ENCODE results near the gene SNCAIP. TPM values are rescaled to one million over a fixed set of nuclear protein-coding genes. Genes with fewer than 3 reads are reported as not detected.
A peak's percentile ranks its signal among the peaks of the same experiment; 100 is the strongest.

SNCAIP gene
- total RNA-seq, 1 experiment from 2014 or later: not detected

- no peak for DNase-seq
- Histone ChIP-seq H3K27me3 (peaks cover 4% of the 10 kb centered on the region; the same call in 1 of the 2 replicates), H3K9me3 (no peaks in the 10 kb centered on the region), H3K4me3 (no peak overlapping the region), H3K36me3 (no peaks in the 10 kb centered on the region)
These were observed 133.0 kb downstream of the SNCAIP start for GRCh38 chr5:122445070-122445469.

- H3K27me3 ChIP-seq: 0 out of 2 replicates have a peak, but pooled peaks cover 2% of the 10 kb centered on the region
- no peaks in the 10 kb centered on the region for H3K9me3 ChIP-seq
- DNase-seq: no peak
- no peaks in the 10 kb centered on the region for H3K36me3 ChIP-seq
- H3K4me3 ChIP-seq: no peak overlapping the region
These were observed 135.0 kb downstream of the SNCAIP start for GRCh38 chr5:122447072-122447471.

- Histone ChIP-seq H3K36me3 (no peaks in the 10 kb centered on the region), H3K27me3 (0 out of 2 replicates have a peak, but pooled peaks cover 2% of the 10 kb centered on the region), H3K4me3 (no peak overlapping the region), H3K9me3 (no peaks in the 10 kb centered on the region)
- no peak for DNase-seq
These were observed 135.8 kb downstream of the SNCAIP start for GRCh38 chr5:122447879-122448278.

- H3K36me3 ChIP-seq: no peaks in the 10 kb centered on the region
- no peak overlapping the region for H3K4me3 ChIP-seq
- no peak for DNase-seq
- H3K27me3 ChIP-seq: no peaks in the 10 kb centered on the region
- no peaks in the 10 kb centered on the region for H3K9me3 ChIP-seq
These were observed 142.5 kb downstream of the SNCAIP start for GRCh38 chr5:122454541-122454940.

- Histone ChIP-seq H3K36me3 (no peaks in the 10 kb centered on the region), H3K4me3 (no peak overlapping the region), H3K27me3 (peaks cover 3% of the 10 kb centered on the region; the same call in 1 of the 2 replicates), H3K9me3 (no peaks in the 10 kb centered on the region)
- DNase-seq: no peak
These were observed 143.9 kb downstream of the SNCAIP start for GRCh38 chr5:122455939-122456338.

GRCh38 chr5:122457178-122457826 is 145.3 kb downstream of the SNCAIP start:
- Histone ChIP-seq H3K4me3 (no peak overlapping the region), H3K9me3 (no peaks in the 10 kb centered on the region), H3K27me3 (peaks cover 5% of the 10 kb centered on the region; the same call in 1 of the 2 replicates), H3K36me3 (no peaks in the 10 kb centered on the region)
- DNase-seq: no peak

GRCh38 chr5:122458278-122458872 is 146.3 kb downstream of the SNCAIP start:
- H3K4me3 ChIP-seq: no peak overlapping the region
- peaks cover 8% of the 10 kb centered on the region for H3K27me3 ChIP-seq
- no peaks in the 10 kb centered on the region for H3K36me3 ChIP-seq
- peak; percentile 13 for DNase-seq
- no peaks in the 10 kb centered on the region for H3K9me3 ChIP-seq

- H3K36me3 ChIP-seq: no peaks in the 10 kb centered on the region
These were observed 150.4 kb downstream of the SNCAIP start for GRCh38 chr5:122462486-122462885.

GRCh38 chr5:122463221-122463620 is 151.2 kb downstream of the SNCAIP start:
- no peak overlapping the region for H3K4me3 ChIP-seq
- DNase-seq: no peak

More at GRCh38 chr5:122462486-122462885, 150.4 kb downstream of the SNCAIP start:
- DNase-seq: no peak
- peaks cover 12% of the 10 kb centered on the region for H3K27me3 ChIP-seq
- H3K4me3 ChIP-seq: no peak overlapping the region
- H3K9me3 ChIP-seq: no peaks in the 10 kb centered on the region

GRCh38 chr5:122464191-122464590 is 152.2 kb downstream of the SNCAIP start:
- Histone ChIP-seq H3K36me3 (no peaks in the 10 kb centered on the region), H3K9me3 (no peaks in the 10 kb centered on the region), H3K27me3 (peaks cover 12% of the 10 kb centered on the region), H3K4me3 (no peak overlapping the region)
- no peak for DNase-seq

More at GRCh38 chr5:122463221-122463620, 151.2 kb downstream of the SNCAIP start:
- no peaks in the 10 kb centered on the region for H3K36me3 ChIP-seq
- H3K27me3 ChIP-seq: peaks cover 12% of the 10 kb centered on the region
- H3K9me3 ChIP-seq: no peaks in the 10 kb centered on the region

- H3K36me3 ChIP-seq: no peaks in the 10 kb centered on the region
- H3K9me3 ChIP-seq: no peaks in the 10 kb centered on the region
- no peak overlapping the region for H3K4me3 ChIP-seq
- DNase-seq: no peak
- H3K27me3 ChIP-seq: peaks cover 12% of the 10 kb centered on the region
These were observed 153.1 kb downstream of the SNCAIP start for GRCh38 chr5:122465031-122465577.

GRCh38 chr5:122465994-122466393 is 154.0 kb downstream of the SNCAIP start:
- DNase-seq: no peak
- Histone ChIP-seq H3K9me3 (no peaks in the 10 kb centered on the region), H3K27me3 (peaks cover 8% of the 10 kb centered on the region), H3K36me3 (no peaks in the 10 kb centered on the region), H3K4me3 (no peak overlapping the region)

GRCh38 chr5:122468351-122469116 is 156.5 kb downstream of the SNCAIP start:
- Histone ChIP-seq H3K9me3 (no peaks in the 10 kb centered on the region), H3K36me3 (no peaks in the 10 kb centered on the region), H3K4me3 (no peak overlapping the region), H3K27me3 (peaks cover 2% of the 10 kb centered on the region)
- DNase-seq: no peak

- H3K4me3 ChIP-seq: no peak overlapping the region
- H3K27me3 ChIP-seq: no peaks in the 10 kb centered on the region; the same call in 1 of the 2 replicates
- no peak for DNase-seq
- H3K36me3 ChIP-seq: no peaks in the 10 kb centered on the region
- no peaks in the 10 kb centered on the region for H3K9me3 ChIP-seq
These were observed 157.4 kb downstream of the SNCAIP start for GRCh38 chr5:122469384-122469919.

- Histone ChIP-seq H3K27me3 (no peaks in the 10 kb centered on the region; the same call in 1 of the 2 replicates), H3K4me3 (no peak overlapping the region), H3K36me3 (no peaks in the 10 kb centered on the region), H3K9me3 (no peaks in the 10 kb centered on the region)
- DNase-seq: no peak
These were observed 158.3 kb downstream of the SNCAIP start for GRCh38 chr5:122470365-122470764.

- Histone ChIP-seq H3K27me3 (no peaks in the 10 kb centered on the region; the same call in 1 of the 2 replicates), H3K9me3 (no peaks in the 10 kb centered on the region), H3K4me3 (no peak overlapping the region), H3K36me3 (no peaks in the 10 kb centered on the region)
- no peak for DNase-seq
These were observed 159.2 kb downstream of the SNCAIP start for GRCh38 chr5:122471031-122471751.

Measured in MG63 (cell line).